OCI-LY7 (cell line): ENCODE results near the gene BPIFB2. TPM values are rescaled to one million over a fixed set of nuclear protein-coding genes. Genes with fewer than 3 reads are reported as not detected.

Source experiments
- BruUV-seq: library from RNA; stranded (reverse); fragments of 400-500 nt; replicated peaks from 2 replicates; lab custom pipeline; 2021; lab: Mats Ljungman, UMichigan
- CTCF ChIA-PET: fragments of 300-600 bp; sonication (Branson Sonifier 250); formaldehyde crosslinking; loops from one replicate; lab custom pipeline; 2022; ENCODE audit warnings: antibody characterized with exemption; ENCODE audit not compliant: unreplicated experiment; lab: Charles Lee
- POLR2A ChIA-PET: fragments of 300-600 bp; sonication (Branson Sonifier 250); formaldehyde crosslinking; loops from one replicate; lab custom pipeline; 2022; ENCODE audit warnings: antibody characterized with exemption; lab: Charles Lee
- DNase-seq: peaks from one replicate; pipeline ENCODE4 v3.0.0-alpha.2; 2015; ENCODE audit warnings: low spot score
- H2AFZ ChIP-seq: fragments of 200-600 bp; sonication (generic), shearing (Covaris generic); 2 replicates; pipeline ENCODE4 v1.6.1; 2014; ENCODE audit warnings: mild to moderate bottlenecking, antibody characterized with exemption, low read length, moderate library complexity
- H3K27ac ChIP-seq: fragments of 200-600 bp; sonication (generic); 2 replicates; pipeline ENCODE4 v1.5.1; 2014; ENCODE audit warnings: mixed run types, low read depth, mild to moderate bottlenecking, moderate library complexity, low read length, inconsistent platforms; ENCODE audit not compliant: poor library complexity, severe bottlenecking
- H3K36me3 ChIP-seq: fragments of 200-600 bp; sonication (generic); 2 replicates; pipeline ENCODE4 v1.6.1; 2014; ENCODE audit warnings: mild to moderate bottlenecking, antibody characterized with exemption, low read length, moderate library complexity, mixed read lengths; ENCODE audit not compliant: insufficient read depth
- H3K4me1 ChIP-seq: fragments of 200-600 bp; sonication (generic); 2 replicates; pipeline ENCODE4 v1.5.1; 2014; ENCODE audit warnings: mild to moderate bottlenecking, low read length; ENCODE audit not compliant: insufficient read depth, poor library complexity, severe bottlenecking
- H3K4me2 ChIP-seq: fragments of 200-600 bp; sonication (generic); 2 replicates; pipeline ENCODE4 v1.6.1; 2014; ENCODE audit warnings: mild to moderate bottlenecking, low read length
- H3K4me3 ChIP-seq: fragments of 200-600 bp; sonication (generic); 2 replicates; pipeline ENCODE4 v1.5.1; 2014; ENCODE audit warnings: mild to moderate bottlenecking, low read depth, low read length; ENCODE audit not compliant: poor library complexity, severe bottlenecking
- H3K79me2 ChIP-seq: fragments of 200-600 bp; sonication (generic); 2 replicates; pipeline ENCODE4 v1.6.1; 2016; ENCODE audit warnings: low read depth, mild to moderate bottlenecking, low read length, moderate library complexity, mixed read lengths; ENCODE audit not compliant: insufficient read depth
- H3K9me2 ChIP-seq: fragments of 200-600 bp; sonication (generic); 2 replicates; pipeline ENCODE4 v1.6.1; 2016; ENCODE audit warnings: mild to moderate bottlenecking, low read length, mixed read lengths; ENCODE audit not compliant: insufficient read depth
- H3K9me3 ChIP-seq: fragments of 200-600 bp; sonication (generic); 2 replicates; pipeline ENCODE4 v1.6.1; 2014; ENCODE audit warnings: mild to moderate bottlenecking, mixed run types, low read length, mixed read lengths
- H4K20me1 ChIP-seq: fragments of 200-600 bp; sonication (generic); 2 replicates; pipeline ENCODE4 v1.6.1; 2014; ENCODE audit warnings: mild to moderate bottlenecking, antibody characterized with exemption, low read length, moderate library complexity, mixed read lengths; ENCODE audit not compliant: insufficient read depth
- EZH2phosphoT487 ChIP-seq: fragments of 200-600 bp; sonication (generic); IDR thresholded peaks from 2 replicates; pipeline ENCODE4 v1.6.1; 2018; ENCODE audit warnings: low read depth, borderline replicate concordance, mild to moderate bottlenecking, mixed run types, antibody characterized with exemption, low read length, moderate library complexity, mixed read lengths
- intact Hi-C: fragments of 100-400 bp; cut with micrococcal nuclease; formaldehyde crosslinking; loops from one replicate; pipeline ENCODE4 v1.10.0; 2022; ENCODE audit not compliant: unreplicated experiment
- total RNA-seq, 2 experiments: library from RNA; depleted of rRNA in 1 of 2; stranded (reverse); fragments of >200 nt in 1 of 2; shearing (Covaris generic) in 1 of 2; gene quantifications; 2 replicates each; pipeline ENCODE4 v1.2.3, GENCODE V29; 2014 to 2022
- TF ChIP-seq, protein P1 (sequence below): fragments of 200-600 bp; sonication (generic); conservative IDR thresholded peaks from 2 replicates; pipeline ENCODE4 v1.5.1; 2014; ENCODE audit warnings: mild to moderate bottlenecking, antibody characterized with exemption, low read length, moderate library complexity, mixed read lengths

The BPIFB2 gene
- total RNA-seq, 2 experiments from 2014 or later, result not detected

DNA sequence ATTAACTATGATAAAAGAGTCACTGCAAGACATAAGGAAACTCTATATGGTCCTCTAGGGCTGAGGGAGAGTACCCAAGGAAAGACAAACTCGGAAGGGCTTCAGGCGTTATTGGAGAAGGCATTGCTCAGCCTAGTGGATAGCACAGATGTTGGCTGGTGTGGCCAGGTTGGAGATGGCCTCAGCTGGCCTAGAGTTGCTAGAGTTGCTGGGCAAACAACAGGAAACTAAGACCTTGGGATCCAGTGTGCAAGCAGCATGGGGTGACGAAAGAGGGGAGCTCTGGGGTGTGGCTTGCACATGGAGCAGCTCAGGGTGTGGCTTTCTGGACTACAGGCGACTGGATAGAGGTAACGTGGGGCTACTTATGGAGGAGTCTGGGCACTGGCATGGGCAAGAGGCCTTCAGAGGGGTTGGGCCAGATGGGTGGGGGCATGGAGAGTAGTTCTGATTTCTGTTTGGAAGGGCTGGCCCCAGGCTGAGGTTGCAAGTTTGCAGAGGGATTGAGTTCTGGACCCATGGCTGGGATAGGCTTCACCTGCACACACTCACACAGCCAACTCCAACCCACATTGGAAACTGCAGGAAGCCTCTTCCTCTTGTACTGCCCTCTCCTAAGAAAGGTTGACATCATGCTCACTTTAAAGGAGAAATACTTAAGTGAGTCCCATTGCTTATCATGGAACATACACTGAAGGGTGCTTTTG is 18.7 kb downstream of the BPIFB2 start:
- intact Hi-C loops, result no loop called here
- H3K4me3 ChIP-seq, result no peak overlapping the region

DNA sequence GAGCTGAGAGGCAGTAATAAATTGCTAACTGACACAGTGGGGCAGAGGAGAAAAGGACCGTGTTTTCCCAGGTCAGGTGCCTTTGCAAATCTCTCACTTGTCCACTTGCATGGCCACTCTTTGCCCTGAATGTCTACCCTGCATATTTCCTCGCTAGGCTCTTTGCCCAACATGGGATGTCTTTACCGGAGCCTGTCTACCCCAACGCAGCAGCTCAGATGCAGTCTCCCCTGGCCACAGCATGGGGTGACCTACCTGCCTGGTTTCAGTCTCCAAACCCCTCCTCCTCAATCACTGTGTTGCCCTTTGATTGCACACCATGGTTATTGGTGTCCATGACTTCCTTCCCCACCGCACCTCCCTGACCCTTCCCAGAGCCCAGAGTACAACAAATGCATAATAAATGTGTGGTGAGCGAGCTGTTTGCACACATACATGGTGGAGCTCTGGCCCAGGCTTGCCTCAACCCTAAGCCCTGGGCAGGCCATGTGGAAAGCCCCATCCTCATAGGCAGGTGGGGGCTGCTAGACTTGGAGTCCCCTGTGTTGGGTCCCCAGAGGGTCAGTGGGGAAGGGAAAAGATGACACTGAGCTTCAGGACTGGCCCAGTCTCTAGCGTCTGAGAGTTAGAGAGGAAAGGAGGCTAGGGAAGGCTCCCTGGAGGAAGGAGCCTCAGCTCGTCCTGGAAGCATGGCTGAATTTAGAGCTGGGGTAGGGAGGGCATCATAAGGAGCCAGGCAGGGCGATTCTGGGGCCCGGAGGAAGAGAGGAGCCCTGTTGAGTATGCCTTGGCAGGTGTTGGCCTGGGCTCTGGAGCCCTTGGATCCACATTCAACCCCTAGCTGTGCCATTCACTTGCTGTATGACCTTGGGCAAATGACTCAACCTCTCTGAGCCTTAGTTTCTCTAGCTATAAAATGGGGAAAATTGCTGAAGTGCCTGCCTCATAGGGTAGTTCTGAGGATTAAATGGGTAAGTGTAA is 19.6 kb downstream of the BPIFB2 start:
- Histone ChIP-seq H3K4me2 (no peak overlapping the region), H3K9me3 (no peaks in the 10 kb centered on the region), H3K79me2 (no peaks in the 10 kb centered on the region), H4K20me1 (no peaks in the 10 kb centered on the region), H2AFZ (no peak overlapping the region), H3K27ac (no peak overlapping the region), H3K36me3 (no peaks in the 10 kb centered on the region), H3K4me1 (no peaks in the 10 kb centered on the region), H3K4me3 (no peak overlapping the region), H3K9me2 (no peaks in the 10 kb centered on the region)
- ChIA-PET POLR2A (no interaction called here), CTCF (no interaction called here)
- intact Hi-C loops, result no loop called here
- BruUV-seq, result no TSS peak
- DNase-seq, result no peak
- no peak for TF ChIP-seq EZH2phosphoT487
- TF ChIP-seq, protein P1, sequence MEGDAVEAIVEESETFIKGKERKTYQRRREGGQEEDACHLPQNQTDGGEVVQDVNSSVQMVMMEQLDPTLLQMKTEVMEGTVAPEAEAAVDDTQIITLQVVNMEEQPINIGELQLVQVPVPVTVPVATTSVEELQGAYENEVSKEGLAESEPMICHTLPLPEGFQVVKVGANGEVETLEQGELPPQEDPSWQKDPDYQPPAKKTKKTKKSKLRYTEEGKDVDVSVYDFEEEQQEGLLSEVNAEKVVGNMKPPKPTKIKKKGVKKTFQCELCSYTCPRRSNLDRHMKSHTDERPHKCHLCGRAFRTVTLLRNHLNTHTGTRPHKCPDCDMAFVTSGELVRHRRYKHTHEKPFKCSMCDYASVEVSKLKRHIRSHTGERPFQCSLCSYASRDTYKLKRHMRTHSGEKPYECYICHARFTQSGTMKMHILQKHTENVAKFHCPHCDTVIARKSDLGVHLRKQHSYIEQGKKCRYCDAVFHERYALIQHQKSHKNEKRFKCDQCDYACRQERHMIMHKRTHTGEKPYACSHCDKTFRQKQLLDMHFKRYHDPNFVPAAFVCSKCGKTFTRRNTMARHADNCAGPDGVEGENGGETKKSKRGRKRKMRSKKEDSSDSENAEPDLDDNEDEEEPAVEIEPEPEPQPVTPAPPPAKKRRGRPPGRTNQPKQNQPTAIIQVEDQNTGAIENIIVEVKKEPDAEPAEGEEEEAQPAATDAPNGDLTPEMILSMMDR, result no peak

More for the DNA sequence above, 18.7 kb downstream of the BPIFB2 start:
- no peak overlapping the region for H2AFZ ChIP-seq
- no TSS peak for BruUV-seq
- no peaks in the 10 kb centered on the region for H3K9me2 ChIP-seq
- POLR2A ChIA-PET, result no interaction called here
- DNase-seq, result no peak
- no peaks in the 10 kb centered on the region for H3K36me3 ChIP-seq
- no peaks in the 10 kb centered on the region for H3K4me1 ChIP-seq
- CTCF ChIA-PET, result no interaction called here
- no peak for TF ChIP-seq EZH2phosphoT487
- TF ChIP-seq, protein P1, result no peak
- H3K4me2 ChIP-seq, result no peak overlapping the region
- H3K27ac ChIP-seq, result no peak overlapping the region
- no peaks in the 10 kb centered on the region for H3K79me2 ChIP-seq
- H3K9me3 ChIP-seq, result no peaks in the 10 kb centered on the region
- no peaks in the 10 kb centered on the region for H4K20me1 ChIP-seq
